Stimulated activated CD4-positive, alpha-beta T cell treated with anti-CD3 and anti-CD28 coated beads, Interleukin-15, amount 100 ng/mL, for 48 hours (primary cell): Measurements from ENCODE around the gene NEIL3.

ENCODE experiments used
- DNase-seq, 2 donors: peaks; one replicate each; pipeline ENCODE4 v3.0.0-alpha.2; 2020; ENCODE audit warnings: low read depth in 2 of 2

NEIL3 gene

GRCh38 chr4:177309522-177310371, at the start of gene NEIL3:
Gene NEIL3 (plus strand): TSS chr4:177309874. CDS start chr4:177309954, 80 bp downstream.
- peak; percentile 90 to 92 for DNase-seq

GRCh38 chr4:177263818-177264217, 45.9 kb upstream of the NEIL3 start:
- DNase-seq: no peak

- DNase-seq: no peak
Observed at GRCh38 chr4:177264788-177265422, 44.8 kb upstream of the NEIL3 start.

- no peak for DNase-seq
Observed at GRCh38 chr4:177265729-177266128, 43.9 kb upstream of the NEIL3 start.

- no peak for DNase-seq
Observed at GRCh38 chr4:177266506-177266905, 43.2 kb upstream of the NEIL3 start.

- no peak for DNase-seq
Observed at GRCh38 chr4:177267911-177268310, 41.8 kb upstream of the NEIL3 start.

GRCh38 chr4:177271091-177271490, 38.6 kb upstream of the NEIL3 start:
- no peak for DNase-seq

GRCh38 chr4:177271915-177272766, 37.5 kb upstream of the NEIL3 start:
- DNase-seq: no peak

GRCh38 chr4:177275999-177276398, 33.7 kb upstream of the NEIL3 start:
- DNase-seq: no peak

- no peak for DNase-seq
Observed at GRCh38 chr4:177281351-177281909, 28.2 kb upstream of the NEIL3 start.

- no peak for DNase-seq
Observed at GRCh38 chr4:177282284-177282835, 27.3 kb upstream of the NEIL3 start.

GRCh38 chr4:177283167-177283566, 26.5 kb upstream of the NEIL3 start:
- no peak for DNase-seq

- no peak for DNase-seq
Observed at GRCh38 chr4:177285953-177286352, 23.7 kb upstream of the NEIL3 start.

GRCh38 chr4:177287255-177287654, 22.4 kb upstream of the NEIL3 start:
- no peak for DNase-seq

- no peak for DNase-seq
Observed at GRCh38 chr4:177288335-177288734, 21.3 kb upstream of the NEIL3 start.

GRCh38 chr4:177290780-177291179, 18.9 kb upstream of the NEIL3 start:
- DNase-seq: no peak

- DNase-seq: no peak
Observed at GRCh38 chr4:177292171-177292570, 17.5 kb upstream of the NEIL3 start.

GRCh38 chr4:177293208-177294033, 16.3 kb upstream of the NEIL3 start:
- DNase-seq: no peak

- no peak for DNase-seq
Observed at GRCh38 chr4:177297785-177298391, 11.8 kb upstream of the NEIL3 start.

- no peak for DNase-seq
Observed at GRCh38 chr4:177301126-177301639, 8.5 kb upstream of the NEIL3 start.
